NCI-H69 (cell line): ENCODE measurements around the gene DDX4.
"Not testable (repeated sequence)": the region's sequence is repeated elsewhere in the genome, so short reads cannot be mapped to it uniquely, and the experiment has no call there.

Experiments used
- DNase-seq: peaks from one replicate; lab custom pipeline; 2025; lab: John Stamatoyannopoulos, UW

The DDX4 gene

DNA sequence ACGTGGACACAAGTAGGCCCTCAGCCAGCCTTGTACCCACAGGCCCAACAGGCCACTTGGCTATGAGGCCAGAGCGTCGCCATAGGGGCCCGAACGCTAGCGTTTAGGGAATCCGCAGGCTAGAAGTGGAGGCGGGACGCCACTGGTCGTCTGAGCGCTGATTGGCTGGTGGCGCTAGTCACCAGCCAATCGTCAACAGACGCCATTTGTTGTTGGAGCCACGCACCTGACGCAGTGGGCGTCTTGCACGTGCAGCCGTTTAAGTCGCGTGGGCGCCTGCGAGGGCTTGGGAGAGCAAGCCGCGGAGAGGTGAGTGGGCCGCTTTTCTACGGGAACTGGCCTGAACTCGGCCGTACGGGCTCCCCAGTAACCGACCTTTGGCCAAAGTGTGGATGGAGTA lies at the start of gene DDX4:
Gene DDX4, plus strand, starts transcription at position 269 of the 400 bp plus-strand sequence. CDS start 903 bp downstream, outside the sequence.
- DNase-seq: no peak

DNA sequence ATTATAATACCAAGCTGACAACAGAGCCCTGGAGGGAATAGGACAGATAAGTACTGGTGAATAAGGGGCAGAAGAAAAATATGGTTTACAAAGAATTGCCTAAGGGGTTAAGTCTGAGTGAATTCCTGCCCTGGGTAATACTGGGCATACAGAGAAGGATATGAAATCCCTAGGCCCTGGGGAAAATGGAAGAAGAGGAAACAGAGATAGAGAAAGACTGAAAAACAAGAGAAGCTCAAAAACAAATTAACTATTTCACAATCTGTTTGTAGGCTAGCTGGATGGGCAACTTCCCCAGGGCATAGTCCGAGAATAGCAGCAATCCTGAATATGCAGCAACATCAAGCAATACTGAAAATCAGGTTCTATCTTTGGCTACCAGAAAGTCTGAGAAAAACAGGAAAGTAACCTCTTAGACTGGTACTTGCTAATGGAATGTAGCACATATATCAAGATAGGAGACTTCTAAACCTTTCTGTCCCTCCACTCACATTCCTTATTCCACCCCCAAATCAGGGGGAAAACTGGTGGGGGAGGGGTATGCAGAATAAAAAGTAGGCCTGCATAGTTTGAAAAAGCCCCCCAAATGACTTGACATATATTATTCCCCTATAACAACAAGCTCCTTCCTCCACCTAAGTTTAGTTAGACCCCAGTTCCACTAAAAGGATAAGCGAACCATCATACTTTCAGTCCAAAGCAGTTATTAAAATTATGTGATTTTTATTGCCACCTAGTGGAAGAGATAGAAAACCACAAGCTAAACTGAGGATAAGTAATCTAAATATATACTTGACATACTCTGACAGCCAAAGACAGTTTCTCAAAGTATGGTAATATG lies 46.4 kb upstream of the DDX4 start:
- peak; percentile 79 for DNase-seq

DNA sequence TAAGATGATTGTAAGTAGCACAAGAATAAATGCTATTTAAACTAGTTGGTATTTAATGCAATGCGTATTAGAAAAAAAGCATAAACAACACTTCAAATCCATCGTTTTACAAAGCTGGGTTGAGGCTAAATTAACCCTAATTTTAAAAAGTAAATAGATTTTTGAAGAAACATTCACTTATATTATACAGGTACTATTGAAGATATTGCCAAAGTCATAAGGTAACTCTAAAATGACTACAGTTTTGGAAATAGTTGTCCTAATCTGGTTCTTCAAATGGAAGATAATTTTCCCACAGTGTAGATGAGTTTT lies 45.8 kb upstream of the DDX4 start:
- no peak for DNase-seq

DNA sequence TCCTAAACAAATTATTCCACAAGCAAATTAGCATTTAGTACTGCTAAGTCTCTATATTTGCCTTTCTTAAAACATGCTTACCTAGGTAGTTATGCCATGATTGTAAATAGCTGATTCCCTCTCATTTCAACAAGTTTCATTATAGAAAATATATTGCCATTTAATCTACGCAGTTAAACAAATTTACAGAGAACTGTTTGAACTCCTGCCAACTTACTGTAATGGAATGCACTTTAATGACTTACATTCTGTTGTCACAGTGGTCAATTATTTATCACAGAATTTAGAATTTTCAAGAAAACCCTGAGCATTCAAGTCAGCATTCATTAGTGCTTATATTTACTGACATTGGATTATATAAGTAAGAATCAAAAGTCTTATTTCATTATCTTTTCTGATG lies 45.4 kb upstream of the DDX4 start:
- no peak for DNase-seq

DNA sequence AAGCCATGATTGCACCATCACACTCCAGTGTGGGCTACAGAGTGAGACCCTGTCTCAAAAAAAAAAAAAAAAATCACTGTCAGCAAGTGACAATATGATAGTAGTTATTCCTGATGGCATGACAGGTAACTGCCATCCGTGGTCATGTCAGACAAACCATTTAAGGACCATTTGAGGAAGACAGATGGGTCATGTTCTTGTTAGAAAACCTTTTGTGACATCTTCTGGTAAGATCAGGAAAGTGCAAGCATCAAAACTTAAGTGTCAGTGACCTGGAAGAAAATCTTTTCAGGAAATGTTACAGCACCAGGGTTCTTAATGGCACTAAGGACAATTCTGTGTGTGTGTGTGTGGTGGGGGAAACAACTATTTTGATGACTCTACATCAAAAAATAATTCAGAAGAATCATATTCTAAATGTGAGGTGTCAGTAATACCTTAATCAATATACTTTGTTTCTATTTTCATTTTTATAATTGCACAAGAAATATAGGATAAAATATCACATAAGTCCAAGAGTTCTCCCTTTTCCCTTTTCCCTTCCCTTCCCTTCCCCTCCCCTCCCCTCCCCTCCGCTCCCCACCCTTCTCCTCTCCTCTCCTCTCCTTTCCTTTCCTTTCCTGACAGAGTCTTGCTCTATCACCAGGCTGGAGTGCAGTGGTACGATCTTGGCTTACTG lies 43.6 kb upstream of the DDX4 start:
- DNase-seq: peak; percentile 78

DNA sequence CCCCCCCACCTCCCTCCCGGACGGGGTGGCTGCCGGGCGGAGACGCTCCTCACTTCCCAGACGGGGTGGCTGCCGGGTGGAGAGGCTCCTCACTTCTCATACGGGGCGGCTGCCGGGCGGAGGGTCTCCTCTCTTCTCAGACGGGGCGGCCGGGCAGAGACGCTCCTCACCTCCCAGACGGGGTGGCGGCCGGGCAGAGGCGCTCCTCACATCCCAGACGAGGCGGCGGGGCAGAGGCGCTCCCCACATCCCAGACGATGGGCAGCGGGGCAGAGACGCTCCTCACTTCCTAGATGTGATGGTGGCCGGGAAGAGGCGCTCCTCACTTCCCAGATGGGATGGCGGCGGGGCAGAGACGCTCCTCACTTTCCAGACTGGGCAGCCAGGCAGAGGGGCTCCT lies 41.2 kb upstream of the DDX4 start:
- not testable (repeated sequence) for DNase-seq

DNA sequence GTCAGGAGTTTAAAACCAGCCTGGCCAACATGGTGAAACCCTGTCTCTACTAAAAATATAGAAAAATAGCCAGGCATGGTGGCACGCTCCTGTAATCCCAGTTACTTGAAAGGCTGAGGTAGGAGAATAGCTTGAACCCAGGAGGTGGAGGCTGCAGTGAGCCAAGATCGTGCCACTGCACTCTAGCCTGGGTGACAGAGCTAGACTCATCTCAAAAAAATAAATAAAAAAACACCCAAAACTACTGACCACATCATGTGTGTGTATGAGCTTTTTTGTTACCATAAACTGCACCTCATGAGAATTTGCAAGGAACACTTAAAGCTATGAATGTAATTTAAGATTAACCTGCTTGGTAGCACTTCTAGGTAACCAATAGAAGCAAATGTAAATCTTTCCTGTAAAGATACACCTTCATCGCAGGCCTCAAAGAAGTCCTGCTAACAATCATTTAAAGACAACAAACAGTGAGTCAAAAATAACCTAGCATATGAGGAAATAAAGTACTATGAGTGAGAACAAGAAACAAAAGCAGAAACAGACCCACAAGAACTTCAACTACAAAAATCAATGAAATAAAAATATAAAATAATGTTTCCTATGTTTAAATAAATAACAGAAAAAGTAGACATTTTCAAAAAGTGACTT lies 38.7 kb upstream of the DDX4 start:
- no peak for DNase-seq

DNA sequence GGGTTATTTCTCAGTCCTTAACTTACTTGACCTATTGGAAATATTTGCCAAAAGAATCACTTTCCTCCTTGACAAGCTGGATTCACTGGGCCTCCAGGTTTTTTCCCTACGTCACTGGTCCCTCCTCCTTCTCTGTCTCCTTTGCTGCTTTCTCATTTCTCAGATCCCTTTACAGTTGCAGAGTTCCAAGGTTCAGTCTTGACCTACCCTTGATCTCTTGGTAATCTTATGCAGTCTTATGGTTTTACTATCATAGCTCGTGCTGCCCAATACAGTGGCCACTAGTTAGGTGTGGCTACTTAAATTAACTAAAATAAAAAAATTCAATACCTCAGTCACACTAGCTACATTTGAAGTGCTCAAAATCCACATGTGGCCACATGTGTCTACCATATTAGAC lies 37.1 kb upstream of the DDX4 start:
- DNase-seq: no peak

DNA sequence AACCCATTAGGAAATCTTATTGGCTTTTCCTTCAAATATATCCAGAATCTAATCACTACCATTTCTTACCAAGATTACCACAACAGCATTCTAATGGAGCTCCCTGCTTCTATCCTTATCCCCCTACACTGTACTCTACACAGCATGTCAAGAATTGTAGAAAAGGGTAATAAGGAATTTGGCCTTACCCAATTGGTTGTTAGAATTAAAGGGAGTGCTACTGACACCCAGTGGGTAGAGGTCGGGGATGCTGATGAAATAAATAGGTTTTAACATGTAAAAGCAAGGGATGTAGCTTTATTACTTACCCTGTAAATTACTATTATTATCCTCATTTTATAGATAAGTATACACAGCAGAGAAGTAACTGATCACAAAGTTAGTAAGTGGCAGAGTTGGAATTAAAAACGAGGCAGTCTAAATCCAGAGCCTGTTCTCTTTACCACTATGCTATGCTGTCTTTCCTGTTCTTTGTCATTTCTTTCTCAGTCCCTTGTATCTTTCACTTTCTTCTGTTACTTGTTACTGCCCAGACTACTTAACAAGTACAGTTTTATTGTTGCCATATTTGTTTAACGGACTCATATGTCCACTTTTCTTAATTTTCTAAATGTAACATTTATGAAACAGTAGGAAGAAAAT lies 36.3 kb upstream of the DDX4 start:
- DNase-seq: peak; percentile 8

DNA sequence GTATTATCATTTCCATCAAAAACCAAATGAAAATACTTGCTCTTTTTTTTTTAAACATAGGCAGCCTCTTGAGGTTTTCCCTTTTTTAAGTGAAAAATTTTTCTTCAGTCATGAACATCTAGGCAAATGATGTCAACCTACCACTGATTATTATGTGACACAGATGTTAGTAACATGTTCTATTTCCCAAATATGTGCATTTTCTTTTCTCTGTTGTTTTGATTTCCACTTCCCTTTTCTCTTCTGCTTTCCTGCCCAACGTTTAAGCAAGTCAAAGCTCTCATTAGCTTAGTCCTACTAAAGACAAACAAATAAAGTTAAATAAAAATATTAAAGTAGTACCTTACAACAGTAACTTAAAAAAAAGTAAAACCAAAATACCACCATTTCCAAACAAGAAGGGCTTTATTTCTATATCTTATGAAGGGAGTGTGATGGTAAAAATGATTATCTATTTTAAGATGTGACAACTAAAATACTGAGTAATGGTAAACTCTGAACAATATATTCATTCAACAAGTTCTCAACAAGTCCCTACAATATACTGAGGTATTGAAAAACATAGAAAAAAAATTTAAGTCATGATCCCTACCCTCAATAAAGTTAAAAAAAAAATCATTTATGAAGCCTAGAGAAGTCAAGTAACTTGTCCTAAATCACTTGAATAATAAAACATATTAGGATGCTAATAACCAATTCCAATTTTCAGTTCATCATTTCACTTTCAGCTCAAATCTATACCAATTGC lies 35.1 kb upstream of the DDX4 start:
- DNase-seq: no peak

DNA sequence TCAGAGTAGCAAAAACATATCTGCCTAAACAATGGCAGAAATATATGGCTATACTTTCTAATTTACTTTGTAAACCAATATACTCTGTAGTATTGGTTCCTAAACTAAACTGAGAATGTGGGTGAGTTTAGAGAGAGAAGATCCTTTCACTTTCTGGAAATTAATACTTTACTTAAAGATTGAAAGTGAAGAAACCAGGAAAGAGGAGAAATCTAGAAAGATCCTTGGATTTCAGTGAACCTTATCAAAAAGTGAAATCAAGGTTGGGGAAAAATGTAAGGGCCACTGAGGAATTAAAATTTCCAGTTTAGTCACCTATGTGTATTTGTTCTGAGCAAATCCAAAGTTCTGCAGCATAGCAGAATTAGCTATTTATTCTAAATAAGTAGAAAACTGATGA lies 31.6 kb upstream of the DDX4 start:
- no peak for DNase-seq

DNA sequence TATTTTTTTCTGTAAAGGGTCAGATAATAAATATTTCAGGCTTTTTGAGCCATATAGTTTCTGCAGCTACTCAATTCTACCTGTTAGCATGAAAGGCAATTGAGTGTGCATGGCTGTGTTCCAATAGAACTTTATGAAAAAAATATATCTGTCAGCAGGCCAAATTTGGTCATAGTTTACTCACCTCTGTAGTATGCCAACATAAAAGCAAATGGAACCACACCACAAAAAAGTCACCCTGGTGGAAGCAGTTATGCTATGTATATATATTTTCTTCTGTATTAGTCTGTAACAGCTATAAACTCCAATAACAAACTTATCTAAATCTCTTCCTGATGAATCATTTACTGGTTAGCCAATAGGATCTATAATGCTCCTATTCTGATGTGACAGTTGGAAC lies 29.1 kb upstream of the DDX4 start:
- no peak for DNase-seq

DNA sequence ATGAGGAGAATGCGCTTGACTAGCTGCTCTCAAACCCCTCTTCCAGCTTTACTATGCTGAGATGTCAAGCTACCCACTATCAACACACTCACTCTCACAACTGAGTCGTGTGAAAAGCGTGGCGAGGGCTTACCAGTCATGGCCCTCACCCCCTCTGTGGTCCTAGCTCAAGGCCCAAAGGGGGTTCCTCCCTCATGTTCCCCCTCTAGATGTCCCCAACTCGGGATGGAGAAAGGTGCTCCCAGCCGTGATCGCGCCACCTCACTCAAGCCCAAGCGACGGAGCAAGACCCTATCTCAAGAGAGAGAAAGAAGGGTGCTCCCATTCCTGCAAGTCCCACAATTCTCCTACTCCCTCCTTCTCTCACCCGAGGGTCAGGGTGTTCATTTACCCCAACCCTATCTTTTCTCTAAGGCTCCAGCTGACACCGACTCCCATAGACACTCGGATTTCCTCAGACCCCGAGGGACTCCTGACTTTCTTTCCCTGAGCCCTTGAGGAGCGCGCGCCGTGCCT lies 26.3 kb upstream of the DDX4 start:
- DNase-seq: no peak

DNA sequence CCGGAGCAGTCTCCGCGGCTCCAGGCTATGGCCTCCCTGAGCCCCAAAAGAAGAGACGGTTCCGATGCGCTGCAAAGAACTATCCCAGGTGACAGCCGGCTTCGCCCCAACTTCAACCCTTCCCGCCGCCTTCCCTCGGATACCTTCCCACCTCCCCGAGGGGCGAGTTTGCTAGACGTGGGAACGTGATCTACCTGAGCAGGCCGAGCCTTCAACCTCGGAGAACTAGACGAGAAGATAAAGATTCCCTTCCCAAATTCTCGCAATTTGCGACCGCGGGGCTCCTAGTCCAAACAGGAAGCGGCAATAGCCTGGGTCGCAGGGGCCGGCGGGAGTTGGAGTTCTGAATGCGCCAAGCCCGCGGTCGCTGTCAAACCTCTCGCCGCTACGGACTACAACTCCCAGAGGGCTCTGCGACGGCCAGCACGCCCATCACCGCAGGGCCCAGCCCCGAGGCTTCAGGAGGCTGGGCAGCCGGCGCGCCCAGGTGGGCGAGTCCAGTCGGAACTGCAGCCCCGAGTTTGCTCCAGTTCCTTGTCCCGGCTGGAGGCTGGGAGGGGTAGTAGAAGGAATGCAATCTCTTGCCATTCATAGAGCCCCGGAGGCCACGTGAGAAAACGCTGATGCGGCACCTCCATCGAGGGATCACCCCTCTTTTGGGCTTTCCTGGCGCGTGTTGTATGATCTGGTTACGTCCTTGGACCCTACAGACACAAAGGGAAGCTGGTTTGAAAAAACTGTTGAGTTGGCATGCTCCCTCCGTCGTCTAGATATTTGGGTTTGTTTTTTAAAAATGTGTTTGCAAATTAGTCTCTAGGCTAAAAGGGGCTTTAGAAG lies 25.6 kb upstream of the DDX4 start, which contains the start of gene SLC38A9:
Gene SLC38A9, minus strand, starts transcription at position 302 of the 837 bp plus-strand sequence. CDS start 14,366 bp downstream, outside the sequence.
- peak; percentile 98 for DNase-seq

DNA sequence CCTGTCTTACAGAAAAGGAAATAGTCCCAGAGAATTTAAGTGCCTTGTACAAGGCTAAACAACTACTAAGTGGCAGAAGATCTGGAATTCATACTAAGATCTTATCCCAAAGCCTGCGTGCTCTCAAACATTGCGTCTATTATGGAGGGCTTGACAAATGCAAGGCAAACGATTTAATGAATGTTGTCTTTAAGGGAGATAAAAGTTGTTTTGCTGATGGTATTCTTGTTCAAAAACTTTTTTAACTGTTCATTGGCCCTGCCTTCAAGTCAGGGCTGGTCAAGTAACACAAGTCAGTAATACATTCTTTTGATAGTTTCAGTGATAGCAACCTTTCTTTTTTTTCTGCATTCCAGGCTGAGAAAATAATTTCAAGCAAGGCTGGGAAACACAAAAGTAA lies 24.0 kb upstream of the DDX4 start:
- no peak for DNase-seq

DNA sequence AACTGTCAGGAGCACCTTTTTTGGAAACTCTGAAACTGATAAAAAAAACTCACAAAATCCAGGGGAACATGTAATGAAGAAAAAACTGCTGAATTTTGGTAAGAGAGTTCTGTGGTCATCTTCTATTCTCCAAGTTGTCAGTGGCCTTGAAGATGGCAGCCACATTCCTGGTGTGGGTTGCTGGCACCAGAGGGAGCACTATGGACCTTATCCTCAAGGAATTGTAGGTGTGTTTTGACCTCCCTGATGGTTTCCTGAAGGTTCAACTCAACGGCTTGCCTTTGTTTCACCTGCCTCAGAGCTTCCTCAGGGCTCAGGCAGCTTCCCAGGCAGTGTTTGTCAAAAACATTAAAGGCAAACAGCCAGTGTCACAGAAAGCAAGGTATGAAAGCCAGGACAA lies 23.5 kb upstream of the DDX4 start:
- no peak for DNase-seq

DNA sequence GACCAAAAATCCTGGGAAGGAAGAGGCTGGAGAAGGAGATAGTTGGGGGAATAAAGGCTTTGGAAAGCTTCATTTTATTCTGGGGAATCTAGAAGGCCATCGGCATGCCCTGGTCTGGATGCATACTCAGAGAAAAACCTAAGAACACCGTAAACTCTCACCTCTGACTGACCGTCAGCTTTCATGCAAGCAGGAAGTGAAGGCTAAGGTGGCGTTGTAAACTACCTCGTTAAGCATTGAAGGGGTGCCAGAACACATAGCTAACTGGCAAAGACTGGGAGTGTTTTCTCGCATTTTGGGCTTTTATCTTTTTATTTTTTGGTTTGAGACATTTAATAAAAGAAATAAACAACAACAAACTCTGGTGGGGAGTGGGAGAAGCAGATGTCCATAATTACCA lies 23.1 kb upstream of the DDX4 start:
- no peak for DNase-seq

DNA sequence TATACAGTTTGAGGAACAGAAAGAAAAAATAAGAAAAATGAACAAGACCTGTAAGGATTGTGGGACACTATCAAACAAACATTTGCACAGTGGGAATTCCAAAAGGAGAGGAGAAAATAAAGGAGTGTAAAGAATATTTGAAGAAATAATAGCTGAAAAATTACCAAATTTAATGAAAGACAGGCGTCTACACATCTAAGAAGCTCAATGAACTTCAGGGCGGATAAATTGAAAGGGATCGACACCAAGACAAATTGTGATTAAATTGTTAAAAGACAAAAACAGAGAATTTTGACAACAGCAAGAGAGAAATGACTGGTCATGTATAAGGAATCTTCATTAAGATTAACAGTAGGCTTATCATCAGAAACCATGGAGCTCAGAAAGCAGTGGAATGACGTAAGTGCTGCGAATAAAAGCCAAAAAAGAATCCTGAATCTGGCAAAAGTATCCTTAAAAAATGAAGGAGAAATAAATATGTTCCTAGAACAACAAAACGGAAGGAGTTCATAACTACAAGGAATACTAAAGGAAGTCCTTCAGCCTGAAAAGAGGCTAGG lies 22.3 kb upstream of the DDX4 start:
- no peak for DNase-seq

DNA sequence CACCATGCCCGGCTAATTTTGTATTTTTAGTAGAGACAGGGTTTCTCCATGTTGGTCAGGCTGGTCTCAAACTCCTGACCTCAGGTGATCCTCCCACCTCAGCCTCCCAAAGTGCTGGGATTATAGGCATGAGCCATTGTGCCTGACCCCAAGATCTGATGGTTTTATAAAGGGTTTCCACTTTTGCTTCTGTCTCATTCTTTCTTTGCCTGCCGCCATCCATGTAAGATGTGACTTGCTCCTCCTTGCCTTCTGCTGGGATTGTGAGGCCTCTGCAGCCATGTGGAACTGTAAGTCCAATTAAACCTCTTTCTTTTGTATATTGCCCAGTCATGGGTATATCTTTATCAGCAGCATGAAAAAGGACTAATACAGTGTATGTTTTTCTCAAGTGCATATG lies 18.8 kb upstream of the DDX4 start:
- not testable (repeated sequence) for DNase-seq

DNA sequence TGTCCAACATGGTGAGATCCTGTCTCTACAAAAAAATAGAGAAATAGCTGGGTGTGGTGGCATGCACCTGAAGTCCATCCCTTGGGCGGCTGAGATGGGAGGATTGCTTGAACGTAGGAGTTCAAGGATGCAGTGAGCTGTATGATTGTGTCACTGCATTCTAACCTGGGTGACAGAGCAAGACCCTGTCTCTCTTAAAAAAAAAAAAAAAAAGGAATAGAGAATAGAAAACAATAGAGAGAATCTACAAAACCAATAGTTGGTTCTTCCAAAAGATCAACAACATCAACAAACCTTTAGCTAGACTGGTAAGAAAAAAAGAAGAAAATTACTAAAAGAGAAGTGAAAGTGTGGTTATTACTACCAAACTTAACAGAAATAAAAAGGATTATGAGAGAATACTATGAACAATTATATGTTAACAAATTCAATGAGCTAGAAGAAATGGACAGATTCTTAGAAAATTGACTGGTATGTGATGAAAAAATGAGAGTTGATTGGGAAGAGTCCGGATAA lies 17.6 kb upstream of the DDX4 start:
- no peak for DNase-seq
